Measurements from ENCODE around the gene KCNMA1.

KCNMA1 gene

DNA sequence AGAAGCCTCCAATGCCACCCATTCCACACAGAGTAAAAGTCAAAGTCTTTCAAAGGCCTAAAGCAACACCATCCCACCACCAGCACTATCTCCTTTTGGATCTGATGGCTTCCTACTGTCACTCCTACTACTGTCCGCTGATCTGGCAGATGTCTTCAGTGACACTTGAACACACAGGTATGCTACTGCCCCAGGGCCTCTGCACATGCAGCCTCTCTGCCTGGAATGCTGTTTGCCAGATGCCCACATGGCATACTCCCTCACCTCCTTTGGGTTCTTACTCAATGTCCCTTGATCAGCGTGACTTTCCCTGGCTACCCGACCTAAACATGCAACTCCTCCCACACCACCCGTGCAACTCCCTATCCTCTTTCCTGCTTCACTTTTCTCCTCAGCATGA lies 512.4 kb downstream of the KCNMA1 start:
- Histone ChIP-seq H3K4me3 (ENCODE audit: low read length) (no peak overlapping the region), H3K27ac (ENCODE audit: low read depth, low read length) (no peak overlapping the region), H3K9ac (ENCODE audit: low read length) (no peak overlapping the region), H3K27me3 (ENCODE audit: control insufficient read depth, insufficient read depth, low read length) (no peaks in the 10 kb centered on the region), H3K4me1 (ENCODE audit: control insufficient read depth, insufficient read depth, low read length) (no peaks in the 10 kb centered on the region), H3K36me3 (ENCODE audit: control insufficient read depth, insufficient read depth, low read length) (no peaks in the 10 kb centered on the region)

DNA sequence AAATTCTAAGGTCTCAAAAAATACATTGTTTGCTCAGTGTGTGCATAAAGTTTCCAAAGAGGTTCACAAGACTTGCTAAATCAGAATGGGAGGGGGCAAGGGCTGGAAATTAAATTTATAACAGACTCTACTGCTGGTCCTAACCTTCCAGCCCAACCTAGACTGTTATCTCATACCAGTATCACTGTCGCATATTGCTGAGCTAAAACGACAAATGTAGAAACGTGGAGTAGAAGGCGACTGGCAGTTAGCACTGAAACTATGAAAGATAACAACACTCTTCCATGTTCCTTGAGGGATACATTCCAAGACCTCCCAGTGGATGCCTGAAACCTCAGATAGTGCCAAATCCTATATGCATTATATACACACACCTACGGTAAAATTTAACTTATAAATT lies 514.3 kb downstream of the KCNMA1 start:
- Histone ChIP-seq H3K4me1 (ENCODE audit: control insufficient read depth, insufficient read depth, low read length) (no peaks in the 10 kb centered on the region), H3K27me3 (ENCODE audit: control insufficient read depth, insufficient read depth, low read length) (no peaks in the 10 kb centered on the region), H3K36me3 (ENCODE audit: control insufficient read depth, insufficient read depth, low read length) (no peaks in the 10 kb centered on the region), H3K27ac (ENCODE audit: low read depth, low read length) (no peak overlapping the region), H3K4me3 (ENCODE audit: low read length) (no peak overlapping the region), H3K9ac (ENCODE audit: low read length) (no peak overlapping the region)

DNA sequence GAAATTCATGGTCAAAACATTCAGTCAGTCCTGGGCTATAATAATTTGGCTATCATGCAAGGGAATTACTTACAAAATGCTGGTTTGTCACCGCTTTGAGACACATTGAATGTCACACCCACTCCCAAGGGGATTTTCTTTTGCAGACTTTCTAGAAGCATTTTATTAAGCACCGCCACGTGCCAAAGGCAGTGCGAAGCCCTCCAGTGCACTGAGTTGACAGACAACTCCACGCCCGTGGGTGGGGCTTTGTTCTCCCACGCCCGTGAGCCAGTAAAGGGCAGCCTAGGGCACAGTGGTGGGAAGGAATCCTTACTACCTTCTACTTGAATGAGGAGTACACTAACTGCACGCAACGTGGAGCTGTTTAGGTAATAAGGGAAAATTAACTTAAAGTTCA lies 515.8 kb downstream of the KCNMA1 start:
- no peaks in the 10 kb centered on the region for H3K27me3 ChIP-seq (ENCODE audit: control insufficient read depth, insufficient read depth, low read length)
- H3K27ac ChIP-seq (ENCODE audit: low read depth, low read length) = no peak overlapping the region
- no peaks in the 10 kb centered on the region for H3K4me1 ChIP-seq (ENCODE audit: control insufficient read depth, insufficient read depth, low read length)
- no peaks in the 10 kb centered on the region for H3K36me3 ChIP-seq (ENCODE audit: control insufficient read depth, insufficient read depth, low read length)
- no peak overlapping the region for H3K9ac ChIP-seq (ENCODE audit: low read length)
- H3K4me3 ChIP-seq (ENCODE audit: low read length) = no peak overlapping the region

DNA sequence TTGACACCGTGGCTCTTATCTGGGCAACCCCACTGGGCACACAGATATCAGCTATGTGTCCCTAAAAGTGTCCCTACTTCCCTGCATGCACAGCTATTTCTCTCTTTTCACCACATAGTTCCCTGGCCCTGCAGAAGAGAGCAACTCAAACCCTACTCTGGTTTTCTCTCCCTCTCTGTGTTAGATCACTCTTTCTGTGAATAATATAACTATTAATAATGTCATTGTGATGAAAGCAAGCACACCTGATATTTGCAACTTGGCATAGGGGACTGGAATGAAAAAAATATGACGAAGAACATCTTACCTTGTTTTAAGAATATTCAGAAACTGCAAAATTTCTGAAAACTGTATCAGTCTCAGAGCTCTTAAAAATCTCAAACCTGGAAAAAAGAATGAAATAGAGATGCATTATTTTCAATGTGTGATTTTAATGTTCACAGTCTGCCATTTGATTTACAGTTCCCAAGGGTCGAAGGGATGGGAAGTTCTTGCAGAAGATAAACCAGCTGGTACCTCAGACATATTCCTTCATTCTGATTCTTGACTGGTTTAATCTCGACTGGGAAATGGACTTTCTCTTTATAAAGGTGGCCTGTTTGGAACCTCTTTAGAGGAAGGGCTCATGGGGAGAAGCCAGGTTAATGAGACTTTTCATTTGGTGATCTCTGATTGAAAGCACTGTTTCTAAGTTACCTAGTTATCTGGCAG lies 516.8 kb downstream of the KCNMA1 start:
- Histone ChIP-seq H3K4me3 (ENCODE audit: low read length) (no peak overlapping the region), H3K27me3 (ENCODE audit: control insufficient read depth, insufficient read depth, low read length) (no peaks in the 10 kb centered on the region), H3K9ac (ENCODE audit: low read length) (no peak overlapping the region), H3K36me3 (ENCODE audit: control insufficient read depth, insufficient read depth, low read length) (no peaks in the 10 kb centered on the region), H3K4me1 (ENCODE audit: control insufficient read depth, insufficient read depth, low read length) (no peaks in the 10 kb centered on the region), H3K27ac (ENCODE audit: low read depth, low read length) (no peak overlapping the region)

DNA sequence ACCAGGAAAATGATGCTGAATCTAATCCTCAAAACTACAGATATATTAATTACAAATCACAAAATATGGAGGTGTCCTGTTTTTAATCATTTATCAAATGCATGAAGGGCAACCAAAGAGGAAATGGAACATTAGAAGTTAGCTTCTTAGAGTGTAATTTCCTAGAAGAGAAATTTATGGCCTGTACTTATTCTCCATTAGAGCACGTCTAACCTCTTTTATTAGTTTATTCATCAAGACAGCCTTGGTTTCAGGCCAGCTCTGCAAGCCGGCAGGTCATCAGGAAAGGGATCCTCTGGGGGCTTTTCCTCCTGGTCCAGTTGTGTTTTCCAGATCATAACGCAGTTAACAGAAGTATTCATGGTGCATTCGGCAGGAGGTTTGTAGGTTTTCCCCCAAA lies 517.6 kb downstream of the KCNMA1 start:
- Histone ChIP-seq H3K36me3 (ENCODE audit: control insufficient read depth, insufficient read depth, low read length) (no peaks in the 10 kb centered on the region), H3K4me1 (ENCODE audit: control insufficient read depth, insufficient read depth, low read length) (no peaks in the 10 kb centered on the region), H3K27me3 (ENCODE audit: control insufficient read depth, insufficient read depth, low read length) (no peaks in the 10 kb centered on the region), H3K27ac (ENCODE audit: low read depth, low read length) (no peak overlapping the region), H3K4me3 (ENCODE audit: low read length) (no peak overlapping the region), H3K9ac (ENCODE audit: low read length) (no peak overlapping the region)

DNA sequence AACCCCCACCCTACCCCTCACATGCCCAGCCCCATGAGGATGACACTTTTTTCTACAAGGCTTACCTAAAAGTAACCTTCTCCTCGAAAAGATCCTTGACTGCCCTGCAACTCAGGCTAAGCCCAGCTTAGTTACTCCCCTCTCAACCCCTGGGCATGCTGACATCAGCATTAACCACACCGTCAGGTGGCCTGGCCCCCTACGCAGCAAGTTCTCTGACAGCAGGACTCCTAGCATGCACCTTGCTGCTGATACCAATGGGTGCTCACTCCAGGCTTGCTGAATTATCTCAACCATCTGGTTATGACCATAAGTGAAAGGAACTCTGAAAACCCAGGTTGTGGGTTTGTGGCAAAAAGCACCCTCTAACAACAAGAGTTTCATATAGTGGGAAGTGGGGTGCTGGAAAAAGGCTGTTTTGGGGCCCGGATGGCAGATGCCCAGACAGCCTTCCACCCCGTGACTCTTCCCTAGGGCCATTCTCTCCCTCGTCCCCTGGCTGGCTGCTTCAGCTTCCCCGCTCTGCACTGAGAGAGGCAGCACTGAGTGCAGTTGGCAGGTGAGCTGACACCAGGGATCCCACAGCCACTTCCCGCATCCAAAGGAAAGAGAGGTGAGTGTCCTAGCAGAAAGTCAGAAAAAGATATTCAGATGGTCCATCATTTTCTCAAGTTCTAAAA lies 518.9 kb downstream of the KCNMA1 start:
- Histone ChIP-seq H3K36me3 (ENCODE audit: control insufficient read depth, insufficient read depth, low read length) (no peaks in the 10 kb centered on the region), H3K4me3 (ENCODE audit: low read length) (no peak overlapping the region), H3K27me3 (ENCODE audit: control insufficient read depth, insufficient read depth, low read length) (no peaks in the 10 kb centered on the region), H3K4me1 (ENCODE audit: control insufficient read depth, insufficient read depth, low read length) (no peaks in the 10 kb centered on the region), H3K9ac (ENCODE audit: low read length) (no peak overlapping the region), H3K27ac (ENCODE audit: low read depth, low read length) (no peak overlapping the region)

DNA sequence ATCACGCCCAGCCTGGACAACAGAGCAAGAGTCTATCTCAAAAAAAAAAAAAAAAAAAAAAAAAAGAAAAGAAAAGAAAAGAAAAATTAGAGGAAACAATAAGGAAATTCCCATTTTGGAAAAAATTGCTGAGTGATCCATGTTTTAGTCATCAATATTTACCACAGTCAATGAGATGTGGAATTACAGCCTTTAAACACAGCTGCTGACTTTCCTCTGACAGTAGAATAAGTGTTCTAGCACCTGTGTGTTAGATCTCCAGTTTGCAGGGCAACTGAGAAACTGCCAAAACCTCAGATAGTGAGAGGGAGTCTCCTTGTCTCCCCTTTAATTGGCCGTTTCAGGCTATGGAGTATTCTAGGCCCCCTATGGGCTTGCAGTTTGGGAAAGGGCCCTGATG lies 520.1 kb downstream of the KCNMA1 start:
- no peaks in the 10 kb centered on the region for H3K4me1 ChIP-seq (ENCODE audit: control insufficient read depth, insufficient read depth, low read length)
- H3K27me3 ChIP-seq (ENCODE audit: control insufficient read depth, insufficient read depth, low read length) = no peaks in the 10 kb centered on the region
- no peak overlapping the region for H3K4me3 ChIP-seq (ENCODE audit: low read length)
- no peak overlapping the region for H3K27ac ChIP-seq (ENCODE audit: low read depth, low read length)
- H3K9ac ChIP-seq (ENCODE audit: low read length) = no peak overlapping the region
- H3K36me3 ChIP-seq (ENCODE audit: control insufficient read depth, insufficient read depth, low read length) = no peaks in the 10 kb centered on the region

DNA sequence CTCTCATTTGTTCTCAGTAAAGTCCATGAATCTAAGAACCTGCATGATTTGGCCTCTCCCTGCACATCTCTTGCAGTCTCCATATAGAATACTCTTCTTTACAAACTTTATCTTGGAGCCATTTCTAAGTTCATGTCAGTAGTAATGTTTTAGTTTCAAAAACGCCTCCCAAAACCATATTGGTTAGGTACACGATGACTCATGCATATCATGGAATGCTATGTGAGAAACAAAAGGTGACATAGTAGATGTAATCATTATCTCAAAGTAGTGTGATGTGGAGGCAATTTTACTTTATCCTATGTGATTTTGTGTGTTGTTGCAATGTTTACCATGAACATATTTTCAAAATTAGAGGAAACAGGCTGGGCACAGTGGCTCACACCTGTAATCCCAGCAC lies 520.7 kb downstream of the KCNMA1 start:
- H3K27ac ChIP-seq (ENCODE audit: low read depth, low read length) = no peak overlapping the region
- H3K36me3 ChIP-seq (ENCODE audit: control insufficient read depth, insufficient read depth, low read length) = no peaks in the 10 kb centered on the region
- H3K4me1 ChIP-seq (ENCODE audit: control insufficient read depth, insufficient read depth, low read length) = no peaks in the 10 kb centered on the region
- no peak overlapping the region for H3K9ac ChIP-seq (ENCODE audit: low read length)
- no peak overlapping the region for H3K4me3 ChIP-seq (ENCODE audit: low read length)
- H3K27me3 ChIP-seq (ENCODE audit: control insufficient read depth, insufficient read depth, low read length) = no peaks in the 10 kb centered on the region

DNA sequence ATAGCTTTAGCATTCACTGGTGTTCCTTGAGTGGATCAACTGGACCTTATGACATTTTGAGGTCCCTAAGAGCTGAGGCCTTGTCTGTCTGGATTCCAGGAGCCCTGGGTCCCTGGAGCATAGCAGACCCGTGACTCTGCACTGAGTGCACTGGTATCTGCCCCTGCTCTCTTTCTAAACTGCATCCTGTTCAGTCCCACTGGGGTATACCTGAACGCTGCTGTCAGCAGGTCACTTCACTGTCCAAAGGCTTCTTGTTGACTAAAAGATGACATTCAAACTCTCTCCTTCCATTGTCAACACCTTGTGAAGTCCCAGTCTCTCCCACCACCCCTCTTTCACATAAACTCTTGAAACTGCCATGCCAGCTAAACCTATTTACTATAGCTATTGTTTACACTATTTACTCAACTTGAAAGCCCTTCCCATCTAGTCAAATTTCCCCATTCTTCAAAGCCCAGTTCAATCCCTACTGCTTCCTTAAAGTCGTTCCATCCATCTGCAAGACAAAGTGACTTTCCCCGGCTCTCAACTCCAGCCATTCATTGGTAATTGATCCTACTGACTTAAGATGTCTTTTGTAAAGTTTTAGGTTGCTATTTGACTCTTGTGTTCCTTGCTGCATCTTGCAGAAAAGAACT lies 523.3 kb downstream of the KCNMA1 start:
- Histone ChIP-seq H3K9ac (ENCODE audit: low read length) (no peak overlapping the region), H3K4me1 (ENCODE audit: control insufficient read depth, insufficient read depth, low read length) (peaks cover 14% of the 10 kb centered on the region), H3K27ac (ENCODE audit: low read depth, low read length) (no peak overlapping the region), H3K27me3 (ENCODE audit: control insufficient read depth, insufficient read depth, low read length) (no peaks in the 10 kb centered on the region), H3K4me3 (ENCODE audit: low read length) (no peak overlapping the region), H3K36me3 (ENCODE audit: control insufficient read depth, insufficient read depth, low read length) (no peaks in the 10 kb centered on the region)

DNA sequence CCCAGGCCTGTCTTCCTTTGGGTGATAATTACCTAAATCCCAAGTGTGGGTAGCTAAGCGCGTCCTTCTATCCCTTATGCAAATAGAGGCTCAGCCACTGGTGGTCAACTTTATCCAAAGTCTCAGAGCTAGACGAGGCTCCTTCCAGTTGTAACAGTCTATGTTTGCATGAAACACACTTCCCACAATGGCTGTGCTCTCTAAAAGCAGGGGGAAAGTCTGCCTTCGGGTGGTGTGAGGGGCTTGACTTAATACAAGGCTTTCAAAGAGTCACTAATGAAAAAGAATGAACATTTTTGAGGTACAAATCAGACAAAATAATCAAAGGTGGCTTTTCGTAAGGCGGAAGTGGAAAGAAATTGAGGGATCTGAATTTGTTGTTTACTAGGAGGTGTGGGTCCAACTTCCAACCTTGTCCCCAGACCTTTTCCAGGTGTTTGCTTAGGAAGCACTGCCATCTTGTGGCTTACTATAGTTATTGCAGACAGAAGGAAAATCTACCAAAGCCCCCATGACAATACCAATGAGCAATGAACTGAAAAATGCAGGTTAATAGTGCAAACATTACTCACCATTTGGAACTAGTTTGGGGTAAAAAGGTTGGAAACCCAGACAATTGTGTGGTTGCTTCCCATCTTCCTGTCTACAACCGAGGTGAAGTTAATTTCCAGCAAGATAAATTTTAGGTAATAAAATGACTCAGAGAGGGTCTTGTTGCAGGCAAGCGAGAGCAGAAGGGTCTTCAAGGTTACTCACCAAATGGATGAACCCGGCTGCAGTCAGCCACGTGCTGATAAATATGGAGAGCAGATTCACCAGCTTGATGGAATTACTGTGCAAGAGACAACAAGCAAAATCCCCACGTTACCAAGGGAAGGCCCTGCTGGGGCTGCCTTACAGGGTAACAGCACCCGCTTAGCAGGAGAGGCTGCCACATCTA lies 525.7 kb downstream of the KCNMA1 start:
- no peak overlapping the region for H3K9ac ChIP-seq (ENCODE audit: low read length)

DNA sequence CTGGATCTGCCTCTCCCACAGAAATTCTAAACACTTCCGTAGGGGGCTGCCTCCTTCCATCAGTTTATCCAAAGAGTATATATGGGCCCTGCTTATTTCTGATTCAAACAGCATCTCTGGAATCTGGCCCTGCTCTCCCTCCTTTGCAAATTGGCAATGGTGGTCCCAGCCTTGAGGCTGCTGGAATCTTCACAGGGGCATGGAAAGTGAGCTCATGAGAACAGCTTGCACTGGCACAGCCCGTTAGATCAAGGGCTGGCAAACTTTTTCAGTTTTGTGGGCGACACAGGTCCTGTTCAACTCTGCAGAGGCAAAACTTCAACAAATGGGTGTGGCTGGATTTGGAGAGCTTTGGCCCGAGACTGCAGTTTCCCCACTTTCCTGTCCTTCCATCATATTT lies 526.9 kb downstream of the KCNMA1 start:
- no peaks in the 10 kb centered on the region for H3K27me3 ChIP-seq (ENCODE audit: control insufficient read depth, insufficient read depth, low read length)
- H3K9ac ChIP-seq (ENCODE audit: low read length) = no peak overlapping the region
- H3K4me1 ChIP-seq (ENCODE audit: control insufficient read depth, insufficient read depth, low read length) = peaks cover 14% of the 10 kb centered on the region
- no peak overlapping the region for H3K4me3 ChIP-seq (ENCODE audit: low read length)
- H3K36me3 ChIP-seq (ENCODE audit: control insufficient read depth, insufficient read depth, low read length) = peaks cover 2% of the 10 kb centered on the region
- H3K27ac ChIP-seq (ENCODE audit: low read depth, low read length) = peak overlapping the region; percentile 6

More for the DNA sequence above, 525.7 kb downstream of the KCNMA1 start:
- H3K36me3 ChIP-seq (ENCODE audit: control insufficient read depth, insufficient read depth, low read length) = peaks cover 1% of the 10 kb centered on the region
- peaks cover 14% of the 10 kb centered on the region for H3K4me1 ChIP-seq (ENCODE audit: control insufficient read depth, insufficient read depth, low read length)
- no peak overlapping the region for H3K4me3 ChIP-seq (ENCODE audit: low read length)
- H3K27me3 ChIP-seq (ENCODE audit: control insufficient read depth, insufficient read depth, low read length) = no peaks in the 10 kb centered on the region
- no peak overlapping the region for H3K27ac ChIP-seq (ENCODE audit: low read depth, low read length)

DNA sequence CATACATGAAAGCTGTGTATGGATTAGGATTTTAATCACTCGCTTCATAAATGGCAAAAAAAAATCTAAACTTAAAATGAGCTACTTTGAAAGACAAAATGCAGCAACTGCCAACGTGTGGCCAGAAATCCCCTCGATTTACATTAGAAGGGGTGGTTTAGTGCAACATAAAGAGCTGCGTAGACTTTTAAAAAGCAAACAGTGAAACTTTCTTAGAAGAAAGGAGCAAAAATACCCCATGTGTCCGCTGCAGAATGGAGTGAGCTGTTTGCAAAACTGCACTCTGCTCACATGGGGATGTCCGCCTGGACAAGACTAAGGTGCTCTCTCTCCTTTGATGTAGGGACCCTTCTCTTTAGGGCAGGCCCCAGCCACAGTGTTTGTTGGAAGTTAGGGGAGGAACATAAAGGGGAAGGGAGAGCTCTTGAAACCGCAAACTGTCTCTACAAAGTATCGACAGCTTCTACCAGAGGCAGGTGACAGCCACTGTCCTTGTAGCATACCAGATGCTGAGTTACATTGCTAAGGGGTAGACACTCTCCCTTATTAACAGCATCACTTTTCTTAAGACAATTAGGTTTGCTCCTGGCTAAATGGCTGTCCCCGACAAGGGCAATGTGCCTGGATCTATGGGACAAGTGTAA lies 528.1 kb downstream of the KCNMA1 start:
- Histone ChIP-seq H3K4me1 (ENCODE audit: control insufficient read depth, insufficient read depth, low read length) (peaks cover 14% of the 10 kb centered on the region), H3K27ac (ENCODE audit: low read depth, low read length) (no peak overlapping the region), H3K36me3 (ENCODE audit: control insufficient read depth, insufficient read depth, low read length) (peaks cover 2% of the 10 kb centered on the region), H3K27me3 (ENCODE audit: control insufficient read depth, insufficient read depth, low read length) (no peaks in the 10 kb centered on the region), H3K4me3 (ENCODE audit: low read length) (no peak overlapping the region), H3K9ac (ENCODE audit: low read length) (no peak overlapping the region)

Measured in rectal smooth muscle tissue (tissue), 1 donor.